ENCODE data around the gene ATP8B4.
"Not testable (repeated sequence)": the region's sequence is repeated elsewhere in the genome, so short reads cannot be mapped to it uniquely, and the experiment has no call there.

Gene ATP8B4

GRCh38 chr15:50119063-50120040 is at the start of gene ATP8B4:
ATP8B4 (minus strand) TSS chr15:50119233; CDS start chr15:50106966, 12,267 bp downstream.
- peak; percentile 61 for DNase-seq (ENCODE audit: low spot score)

GRCh38 chr15:50168379-50168778 is 49.3 kb upstream of the ATP8B4 start:
- no peak for DNase-seq (ENCODE audit: low spot score)

GRCh38 chr15:50167110-50167509 is 48.1 kb upstream of the ATP8B4 start:
- DNase-seq (ENCODE audit: low spot score), result no peak

- DNase-seq (ENCODE audit: low spot score), result no peak
Measured at GRCh38 chr15:50166216-50166615, 47.2 kb upstream of the ATP8B4 start.

GRCh38 chr15:50164458-50164857 is 45.4 kb upstream of the ATP8B4 start:
- DNase-seq (ENCODE audit: low spot score), result no peak

- DNase-seq (ENCODE audit: low spot score), result no peak
Measured at GRCh38 chr15:50163719-50164410, 44.8 kb upstream of the ATP8B4 start.

- DNase-seq (ENCODE audit: low spot score), result no peak
Measured at GRCh38 chr15:50162969-50163718, 44.1 kb upstream of the ATP8B4 start.

- not testable (repeated sequence) for DNase-seq (ENCODE audit: low spot score)
Measured at GRCh38 chr15:50158236-50158635, 39.2 kb upstream of the ATP8B4 start.

GRCh38 chr15:50151476-50151875 is 32.4 kb upstream of the ATP8B4 start:
- no peak for DNase-seq (ENCODE audit: low spot score)

- no peak for DNase-seq (ENCODE audit: low spot score)
Measured at GRCh38 chr15:50150851-50151250, 31.8 kb upstream of the ATP8B4 start.

- peak; percentile 51 for DNase-seq (ENCODE audit: low spot score)
Measured at GRCh38 chr15:50150349-50150748, 31.3 kb upstream of the ATP8B4 start.

GRCh38 chr15:50149090-50149489 is 30.1 kb upstream of the ATP8B4 start:
- DNase-seq (ENCODE audit: low spot score), result no peak

- DNase-seq (ENCODE audit: low spot score), result no peak
Measured at GRCh38 chr15:50148362-50148963, 29.4 kb upstream of the ATP8B4 start.

GRCh38 chr15:50146632-50147031 is 27.6 kb upstream of the ATP8B4 start:
- DNase-seq (ENCODE audit: low spot score), result no peak

GRCh38 chr15:50145451-50145872 is 26.4 kb upstream of the ATP8B4 start:
- DNase-seq (ENCODE audit: low spot score), result peak; percentile 67

GRCh38 chr15:50144341-50145120 is 25.5 kb upstream of the ATP8B4 start:
- DNase-seq (ENCODE audit: low spot score), result no peak

GRCh38 chr15:50143255-50143860 is 24.3 kb upstream of the ATP8B4 start:
- no peak for DNase-seq (ENCODE audit: low spot score)

GRCh38 chr15:50141856-50142255 is 22.8 kb upstream of the ATP8B4 start:
- DNase-seq (ENCODE audit: low spot score), result no peak

GRCh38 chr15:50140983-50141382 is 21.9 kb upstream of the ATP8B4 start:
- DNase-seq (ENCODE audit: low spot score), result no peak

GRCh38 chr15:50140098-50140497 is 21.1 kb upstream of the ATP8B4 start:
- no peak for DNase-seq (ENCODE audit: low spot score)

GRCh38 chr15:50138391-50138790 is 19.4 kb upstream of the ATP8B4 start:
- no peak for DNase-seq (ENCODE audit: low spot score)
